Vagina (tissue), 2 donors: ENCODE data around the gene PIK3R1.

ENCODE experiments used
- POLR2A ChIP-seq, 2 donors: fragments of 450-650 bp; IDR thresholded peaks; one replicate each; pipeline ENCODE4 v1.6.1; 2017; ENCODE audit warnings: antibody characterized with exemption in 2 of 2, mild to moderate bottlenecking in 2 of 2, moderate library complexity in 2 of 2
- POLR2AphosphoS5 ChIP-seq, 2 donors: sonication (generic); formaldehyde crosslinking; IDR thresholded peaks; one replicate each; pipeline ENCODE4 v1.9.0; 2017; ENCODE audit warnings: antibody characterized with exemption in 2 of 2, mild to moderate bottlenecking in 2 of 2, low read depth in 1 of 2; ENCODE audit not compliant: insufficient read depth in 1 of 2
- TF ChIP-seq, protein P1 (sequence below), 3 experiments: fragments of 450-650 bp in 2 of 3; fragments of 200-600 bp in 1 of 3; sonication (generic) in 1 of 3; IDR thresholded peaks; one replicate each; pipeline ENCODE4 v1.5.1; 2017 to 2019; ENCODE audit warnings: antibody characterized with exemption in 3 of 3, mild to moderate bottlenecking in 2 of 3, moderate library complexity in 2 of 3

DNA sequence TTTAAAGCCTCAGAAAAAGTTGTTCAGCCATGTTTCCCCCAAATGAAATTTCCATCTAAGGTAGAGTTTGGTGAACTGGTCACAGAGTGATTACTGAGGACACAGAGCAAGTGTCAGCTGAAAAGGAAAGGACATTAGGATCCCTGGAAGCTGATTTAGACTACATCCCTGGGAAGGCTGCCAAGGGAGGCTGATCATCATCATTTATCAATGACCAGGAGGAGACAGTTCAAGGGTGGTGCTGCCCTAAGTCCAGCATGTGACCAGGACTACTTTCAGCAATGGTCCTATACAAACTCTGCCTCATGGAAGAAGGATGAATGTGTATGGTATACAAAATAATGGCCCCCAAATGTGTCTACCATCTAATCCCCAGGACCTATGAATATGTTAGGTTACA lies 120.6 kb downstream of the PIK3R1 start:
- TF ChIP-seq, protein P1, sequence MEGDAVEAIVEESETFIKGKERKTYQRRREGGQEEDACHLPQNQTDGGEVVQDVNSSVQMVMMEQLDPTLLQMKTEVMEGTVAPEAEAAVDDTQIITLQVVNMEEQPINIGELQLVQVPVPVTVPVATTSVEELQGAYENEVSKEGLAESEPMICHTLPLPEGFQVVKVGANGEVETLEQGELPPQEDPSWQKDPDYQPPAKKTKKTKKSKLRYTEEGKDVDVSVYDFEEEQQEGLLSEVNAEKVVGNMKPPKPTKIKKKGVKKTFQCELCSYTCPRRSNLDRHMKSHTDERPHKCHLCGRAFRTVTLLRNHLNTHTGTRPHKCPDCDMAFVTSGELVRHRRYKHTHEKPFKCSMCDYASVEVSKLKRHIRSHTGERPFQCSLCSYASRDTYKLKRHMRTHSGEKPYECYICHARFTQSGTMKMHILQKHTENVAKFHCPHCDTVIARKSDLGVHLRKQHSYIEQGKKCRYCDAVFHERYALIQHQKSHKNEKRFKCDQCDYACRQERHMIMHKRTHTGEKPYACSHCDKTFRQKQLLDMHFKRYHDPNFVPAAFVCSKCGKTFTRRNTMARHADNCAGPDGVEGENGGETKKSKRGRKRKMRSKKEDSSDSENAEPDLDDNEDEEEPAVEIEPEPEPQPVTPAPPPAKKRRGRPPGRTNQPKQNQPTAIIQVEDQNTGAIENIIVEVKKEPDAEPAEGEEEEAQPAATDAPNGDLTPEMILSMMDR (IDR thresholded peaks at IDR 0.05), result no peak
- TF ChIP-seq POLR2AphosphoS5 (IDR thresholded peaks at IDR 0.05; ENCODE audit: insufficient read depth in 1 of 2, low read depth in 1 of 2) (no peak), POLR2A (IDR thresholded peaks at IDR 0.05) (no peak)
